Measurements from ENCODE around the gene PRSS2. TPM values are rescaled to one million over a fixed set of nuclear protein-coding genes. Genes with fewer than 3 reads are reported as not detected.
"Not testable (repeated sequence)": the region's sequence is repeated elsewhere in the genome, so short reads cannot be mapped to it uniquely, and the experiment has no call there.

PRSS2 gene
- polyA plus RNA-seq, 3 donors, result not detected

- H3K4me1 ChIP-seq (ENCODE audit: control insufficient read depth in 1 of 2, insufficient read depth in 2 of 2, low read length in 2 of 2), result peaks cover 0 to 4% of the 10 kb centered on the region in 2 donors
- intact Hi-C loops (cut with micrococcal nuclease), result no loop called here
- H3K9me3 ChIP-seq (replicated peaks in 1 of 2; ENCODE audit: control insufficient read depth in 1 of 2, insufficient read depth in 1 of 2, low read length in 2 of 2), result no peaks in the 10 kb centered on the region
- Mint-ChIP-seq H3K27me3 (ENCODE audit: low read depth in 3 of 3) (no peaks in the 10 kb centered on the region), H3K27ac (no peak overlapping the region), H3K9me3 (no peaks in the 10 kb centered on the region), H3K4me1 (peaks cover 14% of the 10 kb centered on the region), H3K4me3 (peak overlapping the region in 1 of 2 donors; percentile 40), H3K36me3 (no peaks in the 10 kb centered on the region)
- no peaks in the 10 kb centered on the region for H3K36me3 ChIP-seq (replicated peaks in 1 of 2; ENCODE audit: control insufficient read depth in 1 of 2, insufficient read depth in 2 of 2, low read length in 2 of 2)
- no peak overlapping the region for H2AFZ ChIP-seq (ENCODE audit: insufficient read depth, low read depth, low read length, poor library complexity, severe bottlenecking)
- no peak overlapping the region for H3K4me3 ChIP-seq (replicated peaks in 1 of 3; ENCODE audit: low read depth in 2 of 3, low read length in 3 of 3)
- TF ChIP-seq, protein P1, sequence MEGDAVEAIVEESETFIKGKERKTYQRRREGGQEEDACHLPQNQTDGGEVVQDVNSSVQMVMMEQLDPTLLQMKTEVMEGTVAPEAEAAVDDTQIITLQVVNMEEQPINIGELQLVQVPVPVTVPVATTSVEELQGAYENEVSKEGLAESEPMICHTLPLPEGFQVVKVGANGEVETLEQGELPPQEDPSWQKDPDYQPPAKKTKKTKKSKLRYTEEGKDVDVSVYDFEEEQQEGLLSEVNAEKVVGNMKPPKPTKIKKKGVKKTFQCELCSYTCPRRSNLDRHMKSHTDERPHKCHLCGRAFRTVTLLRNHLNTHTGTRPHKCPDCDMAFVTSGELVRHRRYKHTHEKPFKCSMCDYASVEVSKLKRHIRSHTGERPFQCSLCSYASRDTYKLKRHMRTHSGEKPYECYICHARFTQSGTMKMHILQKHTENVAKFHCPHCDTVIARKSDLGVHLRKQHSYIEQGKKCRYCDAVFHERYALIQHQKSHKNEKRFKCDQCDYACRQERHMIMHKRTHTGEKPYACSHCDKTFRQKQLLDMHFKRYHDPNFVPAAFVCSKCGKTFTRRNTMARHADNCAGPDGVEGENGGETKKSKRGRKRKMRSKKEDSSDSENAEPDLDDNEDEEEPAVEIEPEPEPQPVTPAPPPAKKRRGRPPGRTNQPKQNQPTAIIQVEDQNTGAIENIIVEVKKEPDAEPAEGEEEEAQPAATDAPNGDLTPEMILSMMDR (IDR thresholded peaks at IDR 0.05), result no peak
- H3K79me2 ChIP-seq (ENCODE audit: insufficient read depth, low read length), result no peaks in the 10 kb centered on the region
- no peak overlapping the region for H3K27ac ChIP-seq (ENCODE audit: low read depth in 1 of 2, low read length in 2 of 2)
- 94% methylated on average over 1 of the region's 3 CpGs for WGBS (ENCODE audit: insufficient coverage)
- H3K4me2 ChIP-seq (replicated peaks; ENCODE audit: extremely low read depth, low read length, poor library complexity, severe bottlenecking), result no peak overlapping the region
- H3K9ac ChIP-seq (ENCODE audit: insufficient read depth, low read length, poor library complexity, severe bottlenecking), result no peak overlapping the region
- peak in 1 of 3 donors; percentile 8 for DNase-seq
- no peaks in the 10 kb centered on the region for H3K27me3 ChIP-seq (ENCODE audit: control insufficient read depth in 2 of 2, insufficient read depth in 2 of 2, low read length in 2 of 2)
- H4K20me1 ChIP-seq (ENCODE audit: insufficient read depth, low read length), result no peaks in the 10 kb centered on the region
Measured at GRCh38 chr7:142746264-142746663, 24.5 kb upstream of the PRSS2 start.

DNA sequence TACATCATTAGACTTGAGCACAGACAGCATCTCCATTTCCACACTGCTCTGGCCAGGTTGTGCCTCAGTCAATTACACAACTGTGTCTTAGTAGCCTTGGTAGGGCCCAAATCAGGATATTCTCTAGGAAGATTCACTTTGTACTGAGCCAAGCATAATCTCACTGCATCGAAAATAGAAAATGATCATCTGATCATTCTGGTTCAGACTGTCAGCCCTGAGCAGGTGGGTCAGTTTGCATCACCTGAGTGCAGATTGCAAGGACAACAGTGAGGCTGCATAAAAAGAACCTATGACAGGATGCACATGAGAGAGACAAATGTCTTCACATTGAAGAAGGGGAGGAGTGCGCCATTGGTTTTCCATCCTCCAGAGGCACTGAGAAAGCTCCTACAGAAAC is 22.4 kb upstream of the PRSS2 start:
- WGBS (ENCODE audit: insufficient coverage), result no CpG with 5 or more reads among the region's 2 CpGs
- H3K36me3 Mint-ChIP-seq; H4K20me1 ChIP-seq (ENCODE audit: insufficient read depth, low read length); H3K27ac ChIP-seq (ENCODE audit: low read depth in 1 of 2, low read length in 2 of 2); H3K4me3 ChIP-seq (replicated peaks in 1 of 3; ENCODE audit: low read depth in 2 of 3, low read length in 3 of 3); DNase-seq; H3K27ac Mint-ChIP-seq; intact Hi-C loops (cut with micrococcal nuclease); H3K4me3 Mint-ChIP-seq; H2AFZ ChIP-seq (ENCODE audit: insufficient read depth, low read depth, low read length, poor library complexity, severe bottlenecking); H3K27me3 Mint-ChIP-seq (ENCODE audit: low read depth in 3 of 3); H3K9me3 Mint-ChIP-seq; H3K4me1 ChIP-seq (ENCODE audit: control insufficient read depth in 1 of 2, insufficient read depth in 2 of 2, low read length in 2 of 2); H3K36me3 ChIP-seq (replicated peaks in 1 of 2; ENCODE audit: control insufficient read depth in 1 of 2, insufficient read depth in 2 of 2, low read length in 2 of 2); H3K27me3 ChIP-seq (ENCODE audit: control insufficient read depth in 2 of 2, insufficient read depth in 2 of 2, low read length in 2 of 2); H3K4me2 ChIP-seq (replicated peaks; ENCODE audit: extremely low read depth, low read length, poor library complexity, severe bottlenecking); H3K9me3 ChIP-seq (replicated peaks in 1 of 2; ENCODE audit: control insufficient read depth in 1 of 2, insufficient read depth in 1 of 2, low read length in 2 of 2); H3K9ac ChIP-seq (ENCODE audit: insufficient read depth, low read length, poor library complexity, severe bottlenecking); H3K79me2 ChIP-seq (ENCODE audit: insufficient read depth, low read length): not testable (repeated sequence)
- peaks cover 14% of the 10 kb centered on the region for H3K4me1 Mint-ChIP-seq
